AG04449 (cell line): Measurements from ENCODE around the gene CORT.

Experiments used
- CTCF ChIA-PET: fragments of 350-600 bp; formaldehyde crosslinking; extraction: SDS; loops from one replicate; lab custom pipeline; 2021; ENCODE audit warnings: antibody characterized with exemption; lab: Yijun Ruan, JAX
- POLR2A ChIA-PET: fragments of 400-600, 350-600 bp; formaldehyde crosslinking; extraction: SDS; loops from one replicate; lab custom pipeline; 2020; ENCODE audit warnings: antibody characterized with exemption, inconsistent platforms; lab: Yijun Ruan, JAX
- DNase-seq: peaks from one replicate; pipeline ENCODE4 v3.0.0-alpha.2; 2010; ENCODE audit warnings: low read depth, low spot score
- H3K4me3 ChIP-seq: 2 replicates; pipeline ENCODE4 v1.5.1; 2011; ENCODE audit warnings: low read depth, mild to moderate bottlenecking, control low read depth, low read length
- CTCF ChIP-seq: IDR thresholded peaks from one replicate; pipeline ENCODE4 v1.5.1; 2011; ENCODE audit warnings: mild to moderate bottlenecking, moderate library complexity, low read length, control low read depth, inconsistent platforms; ENCODE audit not compliant: insufficient read depth; ENCODE audit errors: missing control alignments

Gene CORT

GRCh38 chr1:10475510-10475909, 25.7 kb downstream of the CORT start:
- TF ChIP-seq CTCF, result no peak
- ChIA-PET POLR2A (no interaction called here), CTCF (interaction anchor here (1.5 to 1.6 kb wide), 2 partner anchors 19 to 98 kb away, joined by 7 to 9 read pairs; no protein-coding TSS in a partner anchor)
- peak overlapping the region; percentile 91 for H3K4me3 ChIP-seq
- DNase-seq, result no peak

GRCh38 chr1:10479296-10479695, 29.5 kb downstream of the CORT start:
- no peak overlapping the region for H3K4me3 ChIP-seq
- DNase-seq, result no peak
- POLR2A ChIA-PET, result no interaction called here
- CTCF ChIA-PET, result interaction anchor here (6.6 kb wide), 1 partner anchor 15 kb away, joined by 69 read pairs; no protein-coding TSS in a partner anchor
- no peak for TF ChIP-seq CTCF

GRCh38 chr1:10480614-10481013, 30.8 kb downstream of the CORT start:
- no peak for DNase-seq
- H3K4me3 ChIP-seq, result no peak overlapping the region
- ChIA-PET POLR2A (no interaction called here), CTCF (interaction anchor here (6.6 kb wide), 1 partner anchor 13 kb away, joined by 69 read pairs; no protein-coding TSS in a partner anchor)
- TF ChIP-seq CTCF, result no peak

DNA sequence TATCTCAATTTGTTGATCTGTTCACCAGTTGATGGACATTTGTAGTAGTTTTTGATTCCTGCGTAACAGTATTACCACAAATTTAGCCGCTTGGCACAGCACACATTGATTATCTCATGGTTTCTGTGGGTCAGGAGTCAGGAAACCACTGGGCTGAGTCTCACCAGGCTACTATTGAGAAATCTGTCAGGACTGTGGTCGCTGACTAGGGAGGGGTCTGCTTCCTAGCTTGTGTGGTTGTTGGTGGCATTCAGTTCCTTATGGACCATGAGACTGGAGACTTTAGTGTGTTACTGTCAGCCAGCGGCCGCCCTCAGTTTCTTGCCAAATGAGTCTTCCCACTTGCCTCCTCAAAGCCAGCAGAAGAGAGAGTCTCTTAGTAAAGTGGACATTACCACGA, 34.7 kb downstream of the CORT start:
- POLR2A ChIA-PET, result no interaction called here
- CTCF ChIA-PET, result interaction anchor here (1.3 to 15.4 kb wide), 3 partner anchors 10 to 51 kb away, joined by 3 to 332 read pairs (median 59); partner anchors contain the start of gene CENPS
- no peak for TF ChIP-seq CTCF
- no peak overlapping the region for H3K4me3 ChIP-seq
- DNase-seq, result no peak

DNA sequence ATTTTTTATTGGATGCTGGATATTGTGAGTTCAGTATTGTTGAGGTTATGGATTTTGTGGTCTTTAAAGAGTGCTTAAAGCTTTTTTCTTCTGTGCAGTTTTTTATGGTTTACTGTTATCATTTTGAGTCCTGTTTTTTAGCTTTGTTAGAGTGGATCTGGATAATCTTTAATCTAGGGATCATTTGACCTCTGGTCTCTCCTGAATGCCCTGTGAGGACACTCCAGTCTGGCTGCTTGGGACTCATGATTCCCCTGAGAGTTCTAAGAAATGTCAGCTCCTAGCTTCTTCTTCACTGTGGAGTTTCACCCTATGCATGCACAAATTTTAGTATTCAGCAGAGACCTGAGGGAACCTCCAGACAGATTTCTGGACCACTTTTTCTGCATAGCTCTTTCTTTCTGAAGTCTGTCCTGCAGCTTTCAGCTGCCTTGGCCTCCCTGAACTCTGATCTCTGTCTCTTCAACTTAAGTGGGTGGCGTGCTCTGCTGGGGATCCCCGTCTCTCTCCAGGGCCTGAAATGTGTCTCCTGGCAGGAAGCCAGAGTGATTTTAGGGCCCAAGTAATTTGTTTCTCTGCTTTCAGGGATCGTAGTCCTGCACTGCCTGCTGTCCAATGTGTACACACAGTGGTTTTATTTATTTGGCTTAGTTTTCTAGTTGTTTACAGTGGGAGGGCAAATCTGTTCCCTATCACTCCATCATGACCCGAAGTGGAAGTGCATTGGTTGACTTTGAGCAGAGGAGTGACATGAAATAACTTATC, 39.6 kb downstream of the CORT start:
- no peak for TF ChIP-seq CTCF
- CTCF ChIA-PET, result interaction anchor here (0.8 to 15.4 kb wide), 5 partner anchors 9 to 378 kb away, joined by 3 to 332 read pairs (median 4); partner anchors contain the start of gene CENPS
- DNase-seq, result no peak
- POLR2A ChIA-PET, result interaction anchor here (0.6 kb wide), 1 partner anchor 38 kb away, joined by 3 read pairs; no protein-coding TSS in a partner anchor
- H3K4me3 ChIP-seq, result no peak overlapping the region
